ENCODE results near the gene RNF141.
A peak's percentile ranks its signal among the peaks of the same experiment; 100 is the strongest.

RNF141 gene

GRCh38 chr11:10497371-10498021 is 43.5 kb downstream of the RNF141 start:
- no peak for DNase-seq

DNA sequence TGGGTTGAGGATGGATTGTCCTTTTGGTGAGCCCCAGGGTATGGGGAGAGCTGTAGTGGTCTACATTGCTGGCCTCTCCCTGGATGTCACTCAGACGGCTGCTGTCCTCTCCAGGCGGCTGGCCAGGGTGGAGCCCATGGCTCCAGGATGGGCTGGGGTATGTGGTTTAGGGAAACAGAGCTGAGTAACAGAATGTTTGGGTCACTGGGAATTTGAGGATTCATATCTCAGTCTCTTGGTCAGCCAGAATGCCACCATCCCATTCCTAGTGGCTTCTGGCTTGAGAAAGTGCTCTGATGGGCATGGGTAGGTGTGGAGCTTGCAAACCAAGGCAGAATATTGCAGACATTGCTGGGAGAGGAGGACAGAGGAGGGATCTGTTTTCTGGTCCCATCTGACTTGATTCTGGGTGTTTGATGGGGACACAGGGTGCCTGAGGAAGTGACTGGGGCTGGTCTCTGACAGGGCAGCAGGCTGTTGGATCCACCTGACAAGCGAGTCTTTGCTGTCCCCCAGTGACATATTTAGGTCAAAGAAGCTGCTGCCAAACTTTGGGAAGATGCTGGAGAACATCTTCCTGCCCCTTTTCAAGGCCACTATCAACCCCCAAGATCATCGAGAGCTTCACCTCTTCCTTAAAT is 44.6 kb downstream of the RNF141 start:
- no peak for DNase-seq

DNA sequence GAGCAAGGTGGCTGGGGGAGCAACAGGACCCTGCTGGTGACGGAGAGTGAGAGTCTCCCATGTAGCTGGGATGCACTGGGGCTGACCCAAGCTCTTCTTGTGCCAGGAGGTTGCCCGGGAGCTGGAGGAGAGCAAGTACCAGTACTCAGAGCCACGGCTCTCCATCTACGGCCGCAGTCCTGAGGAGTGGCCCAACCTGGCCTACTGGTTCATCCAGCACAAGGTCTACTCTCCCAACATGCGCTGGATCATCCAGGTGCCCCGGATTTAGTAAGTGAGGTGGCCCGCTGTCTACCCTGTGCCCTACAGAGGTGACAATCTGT is 45.6 kb downstream of the RNF141 start:
- DNase-seq = no peak

- no peak for DNase-seq
These were observed 46.1 kb downstream of the RNF141 start for GRCh38 chr11:10494636-10495463.

GRCh38 chr11:10493041-10493663 is 47.8 kb downstream of the RNF141 start:
- no peak for DNase-seq

- no peak for DNase-seq
These were observed 48.9 kb downstream of the RNF141 start for GRCh38 chr11:10492084-10492483.

DNA sequence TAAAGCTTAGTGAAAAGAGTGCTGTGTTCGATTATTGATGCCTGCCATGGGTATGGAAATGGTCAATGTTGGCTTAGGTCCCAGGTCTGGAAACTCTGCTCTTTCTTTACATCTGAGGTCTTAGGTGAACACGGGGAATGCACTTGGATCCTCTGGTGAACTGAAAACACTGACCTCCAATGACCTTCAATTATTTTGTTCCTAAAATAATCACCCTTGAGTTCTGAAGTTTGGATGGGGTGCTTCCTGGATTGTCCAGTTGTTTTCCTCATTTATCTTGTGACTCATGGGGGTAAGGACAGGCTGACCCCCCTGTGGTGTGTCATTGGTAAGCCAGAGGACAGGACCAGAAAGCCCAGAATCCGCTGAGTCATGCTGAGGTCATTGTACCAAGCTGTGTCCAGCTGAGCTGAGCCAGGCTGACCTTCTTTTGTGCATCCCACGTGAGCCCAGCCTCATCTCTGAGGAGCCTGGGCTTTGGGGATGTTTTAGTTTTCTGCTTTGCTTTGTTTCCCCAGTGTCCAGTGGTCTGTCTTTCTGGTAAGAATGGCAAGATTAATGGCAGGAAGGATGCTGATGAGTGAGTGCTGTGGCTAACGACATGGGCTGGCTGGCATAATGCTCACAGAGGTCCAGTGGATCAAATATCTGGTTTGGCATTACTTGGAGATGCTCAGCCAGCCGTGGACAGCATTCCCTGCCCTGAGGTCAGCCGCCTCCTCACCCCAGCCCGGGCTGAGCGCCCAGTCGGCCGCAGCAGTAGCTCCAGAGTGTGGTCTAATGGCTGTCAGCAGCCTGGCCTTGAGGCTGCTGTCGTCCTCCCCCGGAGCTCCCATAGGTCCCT is 50.4 kb downstream of the RNF141 start:
- no peak for DNase-seq

- DNase-seq = no peak
These were observed 51.0 kb downstream of the RNF141 start for GRCh38 chr11:10490032-10490397.

DNA sequence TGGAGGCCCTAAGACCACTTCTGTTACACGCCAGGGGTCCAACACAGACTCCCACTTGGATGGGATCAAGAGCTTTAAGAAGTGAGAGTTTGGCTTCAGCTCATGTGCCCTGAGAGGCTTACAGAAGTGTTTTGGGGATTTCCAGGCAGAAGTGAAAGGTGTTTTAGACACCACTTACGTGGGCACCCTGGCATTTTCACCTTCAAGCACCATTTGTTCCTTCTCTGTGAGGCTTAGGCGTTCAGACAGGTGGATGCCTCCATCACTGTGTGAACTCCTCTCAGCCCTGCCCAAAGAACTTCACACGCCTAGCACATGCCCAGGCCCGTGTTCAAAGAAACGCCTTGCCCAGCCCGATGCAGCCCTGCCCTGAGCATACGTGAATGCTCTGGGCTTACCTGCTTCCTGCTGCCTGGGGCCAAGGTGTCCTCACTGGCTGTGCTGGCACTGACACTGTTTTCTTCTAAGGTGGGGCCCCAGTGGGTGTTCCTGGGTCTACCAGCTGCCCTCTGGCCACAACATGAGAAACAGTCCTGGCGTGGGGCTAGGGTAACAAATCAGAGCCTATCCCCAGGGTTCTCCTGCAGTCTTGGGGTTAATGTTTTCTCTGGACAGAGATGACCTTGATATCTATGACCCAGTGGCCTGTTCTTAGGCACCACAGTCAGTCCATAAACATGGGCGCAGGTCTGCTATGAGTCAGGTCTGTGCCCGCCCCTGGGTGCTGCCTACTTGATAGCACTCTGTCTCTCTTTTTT is 51.9 kb downstream of the RNF141 start:
- DNase-seq = peak; percentile 5 to 55

GRCh38 chr11:10488121-10488933 is 52.7 kb downstream of the RNF141 start:
- DNase-seq = no peak

- no peak for DNase-seq
These were observed 53.9 kb downstream of the RNF141 start for GRCh38 chr11:10487002-10487647.

DNA sequence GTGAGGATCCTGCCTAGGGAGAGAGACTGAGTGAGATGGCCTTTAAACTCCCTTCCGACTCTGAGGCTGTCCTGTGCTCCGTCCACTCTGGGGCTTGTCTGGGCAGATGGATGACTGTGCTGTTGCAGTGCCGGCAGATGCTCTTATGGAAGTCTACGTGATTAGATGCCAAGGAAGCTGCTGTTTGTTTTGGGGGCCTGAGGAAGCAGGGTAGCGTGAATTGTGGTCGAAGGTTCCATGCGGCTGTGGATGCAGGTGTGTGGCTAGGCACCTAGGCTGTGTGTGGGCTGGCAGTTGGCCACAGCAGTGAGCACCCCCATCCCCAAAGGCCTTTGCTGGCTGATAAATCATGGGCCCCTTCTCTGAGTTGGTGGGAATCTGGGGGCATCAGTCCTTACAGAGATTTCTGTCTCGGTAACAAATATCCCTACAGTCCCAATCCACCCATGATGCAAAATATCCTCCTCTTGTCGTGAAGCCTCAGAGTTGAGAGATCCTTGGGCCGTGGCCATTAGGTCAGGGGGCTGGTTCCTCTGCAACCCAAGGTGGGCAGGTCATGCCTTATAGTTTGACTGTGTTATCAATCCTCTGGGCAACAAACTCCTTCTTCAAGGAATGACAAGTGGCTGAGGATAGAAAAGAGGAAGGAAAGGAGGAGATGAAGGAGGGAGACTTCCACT is 54.7 kb downstream of the RNF141 start:
- DNase-seq = no peak

DNA sequence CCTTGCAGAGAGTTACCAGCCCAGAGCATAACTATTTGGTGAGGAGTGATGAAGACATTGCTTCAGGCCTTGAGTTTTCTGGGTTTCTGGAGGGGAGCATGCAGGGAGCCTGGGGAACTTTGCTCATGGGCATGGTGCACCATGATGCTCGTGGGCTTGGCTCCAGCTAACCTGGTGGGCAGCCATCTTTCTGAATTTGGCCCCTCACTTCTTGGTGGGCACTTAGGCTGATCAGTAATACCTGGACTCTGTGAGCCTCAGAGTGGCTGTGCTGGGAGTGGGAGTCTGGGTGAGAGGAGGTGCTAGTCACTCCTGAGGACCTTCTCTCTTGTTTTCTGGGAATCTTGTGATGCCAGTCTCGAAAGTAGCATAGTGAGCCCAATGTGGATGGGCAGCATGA is 55.3 kb downstream of the RNF141 start:
- no peak for DNase-seq

GRCh38 chr11:10484461-10485180 is 56.4 kb downstream of the RNF141 start:
- no peak for DNase-seq

GRCh38 chr11:10483584-10483983 is 57.4 kb downstream of the RNF141 start:
- no peak for DNase-seq

GRCh38 chr11:10483174-10483573 is 57.8 kb downstream of the RNF141 start:
- DNase-seq = no peak

- no peak for DNase-seq
These were observed 59.2 kb downstream of the RNF141 start for GRCh38 chr11:10481560-10482349.

- DNase-seq = no peak
These were observed 60.2 kb downstream of the RNF141 start for GRCh38 chr11:10480760-10481159.
